Panc1 (cell line): ENCODE data around the gene PAPOLB. TPM values are rescaled to one million over a fixed set of nuclear protein-coding genes. Genes with fewer than 3 reads are reported as not detected.

Source experiments
- ATAC-seq: fragments of 200-7000 bp; cut with Tn5 transposase; 2 replicates; pipeline ENCODE4 v1.9.1; 2020; ENCODE audit warnings: mild to moderate bottlenecking, moderate library complexity
- BruUV-seq: library from RNA; stranded (reverse); fragments of 400-500 nt; replicated peaks from 2 replicates; lab custom pipeline; 2021; lab: Mats Ljungman, UMichigan
- CTCF ChIA-PET: fragments of 300-600 bp; sonication (Branson Sonifier 250); formaldehyde crosslinking; loops from one replicate; lab custom pipeline; 2022; ENCODE audit warnings: antibody characterized with exemption; lab: Charles Lee
- POLR2A ChIA-PET: fragments of 300-600 bp; sonication (Branson Sonifier 250); formaldehyde crosslinking; loops from one replicate; lab custom pipeline; 2022; ENCODE audit warnings: antibody characterized with exemption; lab: Charles Lee
- DNase-seq: peaks from one replicate; pipeline ENCODE4 v3.0.0-alpha.2; 2010; ENCODE audit warnings: low read depth, low spot score
- H3K27ac ChIP-seq: 2 replicates; pipeline ENCODE4 v1.5.1; 2011; ENCODE audit warnings: mild to moderate bottlenecking, low read length, inconsistent platforms
- H3K27me3 ChIP-seq: fragments of 200-500 bp; sonication (Bioruptor generic); 2 replicates; pipeline ENCODE4 v1.6.0; 2014; ENCODE audit warnings: low read length, inconsistent platforms; ENCODE audit not compliant: control insufficient read depth, insufficient read depth
- H3K36me3 ChIP-seq: fragments of 200-500 bp; sonication (Bioruptor generic); 2 replicates; pipeline ENCODE4 v1.5.1; 2014; ENCODE audit warnings: inconsistent platforms, mild to moderate bottlenecking, low read length, moderate library complexity; ENCODE audit not compliant: control insufficient read depth, insufficient read depth
- H3K4me1 ChIP-seq: 2 replicates; pipeline ENCODE4 v1.5.1; 2011; ENCODE audit warnings: inconsistent platforms, mild to moderate bottlenecking, low read length, moderate library complexity; ENCODE audit not compliant: control insufficient read depth, insufficient read depth
- H3K4me3 ChIP-seq, 2 experiments: 2 replicates each; pipeline ENCODE4 v1.5.1; 2011 to 2012; ENCODE audit warnings: low read depth in 2 of 2, low read length in 2 of 2, mild to moderate bottlenecking in 2 of 2, inconsistent platforms in 1 of 2, moderate library complexity in 1 of 2
- H3K9me3 ChIP-seq: fragments of 200-500 bp; sonication (Bioruptor generic); 2 replicates; pipeline ENCODE4 v1.5.1; 2014; ENCODE audit warnings: low read depth, mild to moderate bottlenecking, inconsistent platforms, low read length, moderate library complexity; ENCODE audit not compliant: control insufficient read depth, insufficient read depth
- CTCF ChIP-seq: fragments of 450-650 bp; IDR thresholded peaks from 2 replicates; pipeline ENCODE4 v1.5.1; 2017; ENCODE audit warnings: mild to moderate bottlenecking
- POLR2AphosphoS5 ChIP-seq: IDR thresholded peaks from 2 replicates; pipeline ENCODE4 v1.6.1; 2012; ENCODE audit warnings: mild to moderate bottlenecking, low read depth, low read length, moderate library complexity
- REST ChIP-seq, 2 experiments: IDR thresholded peaks; 2 replicates each; pipeline ENCODE4 v1.6.1; 2011 to 2012; ENCODE audit warnings: low read depth in 2 of 2, control low read depth in 1 of 2, low read length in 1 of 2, mild to moderate bottlenecking in 1 of 2, moderate library complexity in 1 of 2; ENCODE audit not compliant: insufficient read depth in 1 of 2
- SIN3A ChIP-seq: IDR thresholded peaks from 2 replicates; pipeline ENCODE4 v1.6.1; 2012; ENCODE audit warnings: low read depth, mild to moderate bottlenecking, low read length, moderate library complexity, borderline replicate concordance; ENCODE audit not compliant: insufficient read depth
- TCF7L2 ChIP-seq: IDR thresholded peaks from 2 replicates; pipeline ENCODE4 v1.6.1; 2011; ENCODE audit warnings: mild to moderate bottlenecking, low read depth, low read length, inconsistent platforms
- in situ Hi-C: cut with HindIII; loops from 2 replicates; pipeline ENCODE4 v1.10.0; 2016; ENCODE audit warnings: low sequenced_read_pairs, low pct_unique_long_range_greater_than_20kb
- intact Hi-C: fragments of 100-400 bp; cut with micrococcal nuclease; formaldehyde crosslinking; loops from one replicate; pipeline ENCODE4 v1.10.0; 2022; ENCODE audit not compliant: unreplicated experiment
- total RNA-seq: library from RNA; stranded (reverse); gene quantifications from one replicate; pipeline ENCODE4 v1.2.1, GENCODE V29; 2021; ENCODE audit not compliant: unreplicated experiment

The PAPOLB gene
- total RNA-seq, 1 experiment from 2014 or later = not detected

- in situ Hi-C loops = no loop called here
- H3K4me3 ChIP-seq = no peak overlapping the region
- H3K9me3 ChIP-seq = no peaks in the 10 kb centered on the region
- ChIA-PET CTCF (no interaction called here), POLR2A (no interaction called here)
- DNase-seq (no peak), ATAC-seq (no peak)
- H3K36me3 ChIP-seq = no peaks in the 10 kb centered on the region
- intact Hi-C loops = no loop called here
- H3K27ac ChIP-seq = no peak overlapping the region
- no TSS peak for BruUV-seq
- TF ChIP-seq POLR2AphosphoS5 = no peak
- no peak for TF ChIP-seq CTCF
- TF ChIP-seq SIN3A = no peak
- TF ChIP-seq TCF7L2 = no peak
- TF ChIP-seq REST (IDR thresholded peaks at IDR 0.05; ENCODE audit: insufficient read depth in 1 of 2, low read depth in 2 of 2, low read length in 1 of 2) = no peak
- no peaks in the 10 kb centered on the region for H3K27me3 ChIP-seq
- H3K4me1 ChIP-seq = no peaks in the 10 kb centered on the region
Observed at GRCh38 chr7:4835398-4836205, 26.2 kb downstream of the PAPOLB start.

- H3K27ac ChIP-seq = no peak overlapping the region
- DNase-seq (no peak), ATAC-seq (no peak)
- ChIA-PET POLR2A (no interaction called here), CTCF (interaction anchor here (0.5 kb wide), 1 partner anchor 256 kb away, joined by 4 read pairs; no protein-coding TSS in a partner anchor)
- intact Hi-C loops = loop anchor here (5.0 kb wide), 1 partner anchor 138 kb away; no protein-coding TSS in a partner anchor
- no peaks in the 10 kb centered on the region for H3K9me3 ChIP-seq
- no TSS peak for BruUV-seq
- H3K36me3 ChIP-seq = no peaks in the 10 kb centered on the region
- H3K4me3 ChIP-seq = no peak overlapping the region
- TF ChIP-seq POLR2AphosphoS5 = no peak
- no peak for TF ChIP-seq CTCF
- no peak for TF ChIP-seq TCF7L2
- TF ChIP-seq SIN3A = no peak
- TF ChIP-seq REST (IDR thresholded peaks at IDR 0.05; ENCODE audit: insufficient read depth in 1 of 2, low read depth in 2 of 2, low read length in 1 of 2) = no peak
- in situ Hi-C loops = no loop called here
- no peaks in the 10 kb centered on the region for H3K4me1 ChIP-seq
- H3K27me3 ChIP-seq = no peaks in the 10 kb centered on the region
Observed at GRCh38 chr7:4834601-4835397, 27.0 kb downstream of the PAPOLB start.
